Muscle of leg (tissue), 16 donors: ENCODE results near the gene OR8A1. TPM values are rescaled to one million over a fixed set of nuclear protein-coding genes. Genes with fewer than 3 reads are reported as not detected.

Experiments
- DNase-seq: peaks from one replicate; pipeline ENCODE4 v3.0.0; 2013
- H3K27ac ChIP-seq: one replicate; pipeline ENCODE4 v1.5.1; 2013; ENCODE audit warnings: mild to moderate bottlenecking, low read length, control low read depth
- H3K27me3 ChIP-seq: one replicate; pipeline ENCODE4 v1.6.1; 2013; ENCODE audit warnings: low read length; ENCODE audit not compliant: control insufficient read depth, insufficient read depth
- H3K36me3 ChIP-seq: one replicate; pipeline ENCODE4 v1.6.1; 2013; ENCODE audit warnings: low read length; ENCODE audit not compliant: control insufficient read depth, insufficient read depth
- H3K4me1 ChIP-seq: one replicate; pipeline ENCODE4 v1.6.1; 2013; ENCODE audit warnings: low read length; ENCODE audit not compliant: control insufficient read depth, insufficient read depth
- H3K4me3 ChIP-seq: one replicate; pipeline ENCODE4 v1.5.1; 2013; ENCODE audit warnings: low read length, control low read depth
- H3K9me3 ChIP-seq: replicated peaks from 2 replicates; pipeline ENCODE4 v1.6.1; 2013; ENCODE audit warnings: low read depth, low read length; ENCODE audit not compliant: control insufficient read depth
- WGBS: methylation state at CpG from one replicate; pipeline ENCODE4 v1.1.5; 2013; ENCODE audit warnings: missing lambda C conversion rate; ENCODE audit not compliant: insufficient coverage; 5-methylcytosine and 5-hydroxymethylcytosine counted together
- long read RNA-seq, 11 donors: transcript quantifications; one replicate each; lab custom pipeline, GENCODE V29; 2026
- polyA plus RNA-seq, 8 donors: library from polyadenylated mRNA; unstranded; fragments of 120-200 nt; gene quantifications; one replicate each; pipeline versions ENCODE4 v1.2.1 to v1.2.3, GENCODE V29; 2013; ENCODE audit warnings: inconsistent platforms in 1 of 8, low replicate concordance in 1 of 8; ENCODE audit not compliant: insufficient read length in 8 of 8, insufficient read depth in 1 of 8
- total RNA-seq: library from RNA; stranded (reverse); fragments of 120-200 nt; gene quantifications from one replicate; pipeline ENCODE4 v1.2.4, GENCODE V29; 2013

Gene OR8A1
- 0.22 TPM for total RNA-seq
- under 1 TPM; 0.09 to 0.71 (median 0.26) TPM for polyA plus RNA-seq
- long read RNA-seq, donor 1, result 0 reads
- long read RNA-seq, donor 2, result 0 reads
- long read RNA-seq, donor 3, partial matches to known transcripts, result 0 of 1 reads
- long read RNA-seq, donor 3, other reads (novel, unspliced or antisense), result 0 of 1 reads
- long read RNA-seq, donor 4, result 0 reads
- long read RNA-seq, donor 5, result 0 reads
- long read RNA-seq, donor 6, result 0 reads
- long read RNA-seq, donor 7, result 0 reads
- long read RNA-seq, donor 8, result 0 reads
- long read RNA-seq, donor 9, result 0 reads
- long read RNA-seq, donor 10, result 0 reads
- long read RNA-seq, donor 11, result 0 reads

DNA sequence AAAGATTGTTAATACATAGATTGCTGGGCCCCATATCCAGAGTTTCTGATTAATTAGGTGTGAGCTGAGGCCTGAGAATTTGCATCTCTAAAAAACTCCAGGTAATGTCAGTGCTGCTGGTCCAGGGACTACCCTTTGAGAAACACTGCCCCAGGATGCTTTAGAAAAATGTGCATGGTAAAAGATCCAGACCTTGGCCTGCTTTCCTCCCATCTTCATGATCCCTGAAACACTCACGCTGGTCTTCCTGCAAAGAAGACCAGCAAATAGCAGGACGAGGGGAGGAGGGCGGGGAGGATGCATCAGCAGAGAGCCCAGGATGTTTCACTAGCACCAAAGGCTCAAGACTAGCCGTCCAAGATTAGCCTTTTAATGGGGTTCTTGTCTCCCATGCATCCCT lies at the start of gene OR8A1:
OR8A1 (plus strand) TSS at position 301 of the 400 bp plus-strand sequence. CDS start 123 bp downstream, outside the sequence.
- Histone ChIP-seq H3K27ac (no peak within 1 kb of the TSS), H3K4me1 (no peaks in the 10 kb centered on the region), H3K36me3 (no peaks in the 10 kb centered on the region), H3K27me3 (no peaks in the 10 kb centered on the region), H3K9me3 (no peaks in the 10 kb centered on the region), H3K4me3 (no peak within 1 kb of the TSS)
- DNase-seq, result no peak
- WGBS, result 43% methylated on average over 1 of the region's 4 CpGs

GRCh38 chr11:124520550-124520854 lies 49.3 kb upstream of the OR8A1 start:
- Histone ChIP-seq H3K4me1 (no peaks in the 10 kb centered on the region), H3K4me3 (no peak overlapping the region), H3K9me3 (no peaks in the 10 kb centered on the region), H3K27ac (no peak overlapping the region), H3K36me3 (no peaks in the 10 kb centered on the region), H3K27me3 (no peaks in the 10 kb centered on the region)
- no peak for DNase-seq
- WGBS, result no CpG with 5 or more reads among the region's 1 CpG

DNA sequence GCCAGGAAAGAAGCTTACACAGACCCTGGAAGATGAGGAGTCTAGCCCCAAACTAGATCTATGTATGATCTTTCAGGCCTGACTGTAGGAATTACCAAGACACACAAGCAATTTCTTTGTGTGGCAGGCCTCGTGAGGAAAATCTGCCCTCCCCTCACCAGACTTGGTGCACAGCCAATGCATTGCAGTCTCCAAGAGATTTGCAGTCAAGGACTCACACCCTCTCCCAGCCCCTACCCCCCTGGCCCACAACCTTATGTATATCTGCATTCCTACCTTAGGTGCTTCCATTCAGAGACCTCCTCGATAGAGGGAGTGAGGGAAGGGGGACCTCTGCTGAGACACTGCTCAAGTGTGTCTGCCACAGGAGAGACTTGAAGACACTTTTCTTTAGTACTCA lies 36.2 kb upstream of the OR8A1 start:
- Histone ChIP-seq H3K4me3 (no peak overlapping the region), H3K27ac (no peak overlapping the region), H3K27me3 (no peaks in the 10 kb centered on the region), H3K36me3 (no peaks in the 10 kb centered on the region), H3K4me1 (peaks cover 2% of the 10 kb centered on the region), H3K9me3 (no peaks in the 10 kb centered on the region)
- no CpG with 5 or more reads among the region's 2 CpGs for WGBS
- DNase-seq, result no peak

DNA sequence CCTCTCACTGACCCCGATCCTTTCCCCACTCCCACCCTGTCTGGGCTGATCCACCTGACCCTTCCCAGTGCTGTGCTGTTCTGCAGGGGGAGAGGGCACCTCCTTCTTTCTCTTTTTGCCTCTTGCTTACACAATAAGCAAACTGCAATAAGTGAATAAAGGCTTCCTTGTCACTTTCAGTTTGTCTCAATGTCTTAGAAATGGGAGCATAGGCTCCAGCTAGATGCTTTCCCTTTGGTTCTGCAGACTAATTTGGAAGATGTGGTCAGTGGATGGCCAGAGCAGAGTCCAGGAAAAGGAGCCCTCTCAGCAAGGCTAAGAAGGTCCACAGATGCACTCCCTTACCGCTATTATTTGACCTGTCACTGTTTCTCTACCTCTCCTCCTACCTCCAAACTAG lies 35.7 kb upstream of the OR8A1 start:
- no peaks in the 10 kb centered on the region for H3K9me3 ChIP-seq
- H3K27me3 ChIP-seq, result no peaks in the 10 kb centered on the region
- no peak for DNase-seq
- H3K4me3 ChIP-seq, result no peak overlapping the region
- no peak overlapping the region for H3K27ac ChIP-seq
- WGBS, result 100% methylated on average over 1 of the region's 2 CpGs
- no peaks in the 10 kb centered on the region for H3K36me3 ChIP-seq
- H3K4me1 ChIP-seq, result peaks cover 2% of the 10 kb centered on the region

DNA sequence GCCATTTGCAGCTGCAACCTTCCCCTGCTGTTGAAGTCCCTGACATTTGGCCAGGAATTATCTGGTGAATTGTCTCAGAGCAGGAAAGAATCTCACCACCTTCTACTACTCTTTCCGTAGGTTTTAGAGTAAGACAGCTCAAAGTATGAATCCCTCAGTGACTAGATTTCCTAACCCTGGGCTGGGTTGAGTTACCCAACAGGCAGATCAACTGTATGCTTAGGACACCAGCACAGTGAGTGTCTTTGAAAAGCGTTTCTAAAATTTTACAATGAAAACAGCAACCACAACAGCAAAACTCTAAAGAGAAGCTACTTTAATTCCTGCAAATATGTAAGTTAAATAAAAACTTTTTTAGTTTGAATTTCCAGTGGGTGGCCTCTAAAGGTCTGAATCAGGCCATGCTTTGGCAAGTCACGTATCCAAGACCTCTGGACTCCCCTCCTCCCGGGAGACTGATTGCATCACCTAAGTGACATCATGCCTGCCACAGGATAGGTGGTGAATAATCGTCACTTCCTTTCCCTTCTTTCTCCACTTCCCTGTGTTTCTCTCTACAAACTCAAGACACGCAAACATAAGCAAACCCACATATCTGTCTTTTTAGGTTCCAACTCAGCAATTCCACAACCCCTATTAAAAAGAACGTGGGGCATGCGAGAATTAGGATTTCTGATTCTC lies 34.1 kb upstream of the OR8A1 start:
- H3K27me3 ChIP-seq, result peaks cover 2% of the 10 kb centered on the region
- no peaks in the 10 kb centered on the region for H3K9me3 ChIP-seq
- no peak overlapping the region for H3K27ac ChIP-seq
- peaks cover 2% of the 10 kb centered on the region for H3K4me1 ChIP-seq
- 80% methylated on average over 5 of the region's 8 CpGs for WGBS
- no peak for DNase-seq
- H3K36me3 ChIP-seq, result no peaks in the 10 kb centered on the region
- H3K4me3 ChIP-seq, result no peak overlapping the region

DNA sequence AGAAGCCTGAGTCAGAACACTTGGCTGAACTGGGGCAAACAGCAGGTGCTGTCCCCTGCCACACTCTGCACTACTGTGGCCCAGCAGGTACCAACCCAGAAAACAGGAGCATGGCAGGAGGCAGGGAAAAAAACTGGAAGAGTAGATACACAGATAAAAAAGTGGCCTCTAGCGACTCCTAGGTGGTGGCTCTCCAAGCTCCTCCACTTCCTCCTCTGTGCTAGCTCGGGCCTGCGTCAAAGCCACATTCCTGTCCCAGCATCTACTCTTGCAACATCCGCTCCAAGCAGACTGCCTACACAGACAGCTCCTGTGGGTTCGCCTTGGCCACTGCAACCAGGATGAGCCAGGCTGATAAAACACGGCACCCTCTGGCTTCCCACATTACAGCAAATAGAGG lies 33.3 kb upstream of the OR8A1 start:
- DNase-seq, result peak; percentile 44
- 45% methylated on average over 4 of the region's 6 CpGs for WGBS
- no peaks in the 10 kb centered on the region for H3K36me3 ChIP-seq
- no peak overlapping the region for H3K4me3 ChIP-seq
- H3K27me3 ChIP-seq, result peaks cover 2% of the 10 kb centered on the region
- no peaks in the 10 kb centered on the region for H3K9me3 ChIP-seq
- peaks cover 2% of the 10 kb centered on the region for H3K4me1 ChIP-seq
- no peak overlapping the region for H3K27ac ChIP-seq

DNA sequence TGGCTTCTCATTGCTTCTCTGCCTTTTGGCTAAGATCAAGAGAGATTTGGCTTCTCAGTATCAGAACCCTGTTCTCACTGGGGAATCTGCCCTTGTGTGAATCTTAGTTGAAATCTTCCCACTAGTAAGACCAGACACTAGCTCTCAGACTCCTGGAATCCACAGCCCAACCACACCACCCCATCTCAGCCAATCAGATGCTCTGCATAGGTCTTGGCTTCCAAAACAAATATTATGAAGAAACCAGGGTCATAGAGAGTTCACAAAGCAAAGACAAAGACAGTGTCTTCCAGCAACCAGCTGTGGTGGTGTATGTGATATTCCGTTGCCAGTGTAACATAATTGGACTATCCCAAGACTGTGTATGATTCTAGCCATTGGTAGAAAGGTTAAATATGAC lies 31.8 kb upstream of the OR8A1 start:
- H3K9me3 ChIP-seq, result no peaks in the 10 kb centered on the region
- H3K4me1 ChIP-seq, result peaks cover 2% of the 10 kb centered on the region
- H3K27ac ChIP-seq, result no peak overlapping the region
- peaks cover 2% of the 10 kb centered on the region for H3K27me3 ChIP-seq
- DNase-seq, result peak; percentile 78
- no peaks in the 10 kb centered on the region for H3K36me3 ChIP-seq
- no peak overlapping the region for H3K4me3 ChIP-seq
- no CpG with 5 or more reads among the region's 1 CpG for WGBS

- H3K9me3 ChIP-seq, result no peaks in the 10 kb centered on the region
- H3K27ac ChIP-seq, result no peak overlapping the region
- whole genome bisulfite sequencing, result 73% methylated on average over 6 of the region's 6 CpGs
- H3K4me3 ChIP-seq, result no peak overlapping the region
- no peak for DNase-seq
- peaks cover 2% of the 10 kb centered on the region for H3K27me3 ChIP-seq
- H3K36me3 ChIP-seq, result no peaks in the 10 kb centered on the region
- peaks cover 2% of the 10 kb centered on the region for H3K4me1 ChIP-seq
These were observed 28.6 kb upstream of the OR8A1 start for GRCh38 chr11:124541204-124541603.

DNA sequence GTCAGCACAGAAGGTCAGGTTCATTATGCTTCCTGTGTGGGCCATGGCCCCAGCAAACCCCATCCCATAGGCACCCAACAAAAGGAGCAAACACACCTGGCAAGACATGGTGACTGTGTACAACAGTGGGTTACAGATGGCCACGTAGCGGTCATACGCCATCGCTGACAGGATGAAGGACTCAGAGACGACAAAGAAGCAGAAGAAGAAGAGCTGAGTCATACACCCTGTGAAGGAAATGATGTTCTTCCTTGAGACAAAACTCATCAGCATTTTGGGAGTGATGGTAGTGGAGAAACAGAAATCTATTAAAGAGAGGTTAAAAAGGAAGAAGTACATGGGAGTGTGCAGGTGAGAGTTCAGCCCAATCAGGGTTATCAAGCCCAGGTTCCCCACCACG lies 26.7 kb upstream of the OR8A1 start:
- Histone ChIP-seq H3K27ac (no peak overlapping the region), H3K9me3 (no peaks in the 10 kb centered on the region), H3K36me3 (no peaks in the 10 kb centered on the region), H3K27me3 (peaks cover 2% of the 10 kb centered on the region), H3K4me1 (no peaks in the 10 kb centered on the region), H3K4me3 (no peak overlapping the region)
- 86% methylated on average over 6 of the region's 6 CpGs for WGBS
- no peak for DNase-seq

- DNase-seq, result no peak
- WGBS, result no CpG with 5 or more reads among the region's 5 CpGs
- no peak within 1 kb of the TSS for H3K27ac ChIP-seq
- H3K9me3 ChIP-seq, result no peaks in the 10 kb centered on the region
- no peak within 1 kb of the TSS for H3K4me3 ChIP-seq
- no peaks in the 10 kb centered on the region for H3K4me1 ChIP-seq
- no peaks in the 10 kb centered on the region for H3K36me3 ChIP-seq
- peaks cover 2% of the 10 kb centered on the region for H3K27me3 ChIP-seq
These were observed 26.2 kb upstream of the OR8A1 start, which contains the start of gene OR8B12 for GRCh38 chr11:124543554-124543953. Gene OR8B12, minus strand, starts transcription at chr11:124543654. Its CDS starts 0 bp downstream, at chr11:124543654.
